ENCODE data around the gene SCG2.

DNA sequence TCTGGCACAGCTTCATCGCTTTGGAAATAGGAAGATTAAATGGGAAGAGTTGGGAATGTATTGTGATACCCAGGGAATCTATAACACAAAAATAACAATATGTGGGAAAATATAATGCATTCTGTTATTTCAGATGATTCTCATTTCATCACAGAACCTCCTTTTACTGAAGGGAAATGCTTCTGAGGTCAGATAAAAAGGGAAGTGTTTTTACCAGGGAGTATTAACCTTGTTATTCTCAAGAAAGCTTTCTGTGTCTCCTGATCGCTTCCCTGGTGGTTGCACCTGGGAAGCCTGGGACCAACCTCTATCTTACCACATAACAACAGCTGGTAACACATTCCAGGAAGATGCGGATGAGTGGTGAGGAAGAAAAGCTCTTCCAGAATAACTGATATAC lies 47.2 kb downstream of the SCG2 start:
- no peak for TF ChIP-seq GATA3 (IDR thresholded peaks at IDR 0.05; ENCODE audit: low read depth, low read length)
- no peak for TF ChIP-seq GATA2 (IDR thresholded peaks at IDR 0.05; ENCODE audit: low read depth, low read length)

Data from SH-SY5Y (cell line).